ENCODE data around the gene KIF13A. TPM values are rescaled to one million over a fixed set of nuclear protein-coding genes. Genes with fewer than 3 reads are reported as not detected.

The KIF13A gene
- total and polyA plus RNA-seq, 2 experiments from 2014 or later: 39.1 to 96.9 TPM

GRCh38 chr6:17986656-17987446 is 584 bp downstream of the KIF13A start:
- TF ChIP-seq, protein P1, sequence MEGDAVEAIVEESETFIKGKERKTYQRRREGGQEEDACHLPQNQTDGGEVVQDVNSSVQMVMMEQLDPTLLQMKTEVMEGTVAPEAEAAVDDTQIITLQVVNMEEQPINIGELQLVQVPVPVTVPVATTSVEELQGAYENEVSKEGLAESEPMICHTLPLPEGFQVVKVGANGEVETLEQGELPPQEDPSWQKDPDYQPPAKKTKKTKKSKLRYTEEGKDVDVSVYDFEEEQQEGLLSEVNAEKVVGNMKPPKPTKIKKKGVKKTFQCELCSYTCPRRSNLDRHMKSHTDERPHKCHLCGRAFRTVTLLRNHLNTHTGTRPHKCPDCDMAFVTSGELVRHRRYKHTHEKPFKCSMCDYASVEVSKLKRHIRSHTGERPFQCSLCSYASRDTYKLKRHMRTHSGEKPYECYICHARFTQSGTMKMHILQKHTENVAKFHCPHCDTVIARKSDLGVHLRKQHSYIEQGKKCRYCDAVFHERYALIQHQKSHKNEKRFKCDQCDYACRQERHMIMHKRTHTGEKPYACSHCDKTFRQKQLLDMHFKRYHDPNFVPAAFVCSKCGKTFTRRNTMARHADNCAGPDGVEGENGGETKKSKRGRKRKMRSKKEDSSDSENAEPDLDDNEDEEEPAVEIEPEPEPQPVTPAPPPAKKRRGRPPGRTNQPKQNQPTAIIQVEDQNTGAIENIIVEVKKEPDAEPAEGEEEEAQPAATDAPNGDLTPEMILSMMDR (IDR thresholded peaks at IDR 0.05; ENCODE audit: low read depth, low read length): no peak
- peak overlapping the region; percentile 94 for H3K27ac ChIP-seq
- H3K9me3 ChIP-seq (ENCODE audit: low read depth): no peaks in the 10 kb centered on the region
- H3K4me3 ChIP-seq: peak overlapping the region; percentile 78
- H3K4me1 ChIP-seq (ENCODE audit: low read depth): peaks cover 17% of the 10 kb centered on the region
- H3K36me3 ChIP-seq: peaks cover 9% of the 10 kb centered on the region
- no peaks in the 10 kb centered on the region for H3K27me3 ChIP-seq
- peak; percentile 52 to 70 for DNase-seq (ENCODE audit: low read depth in 1 of 2, low spot score in 1 of 2)

- peak overlapping the region; percentile 94 for H3K27ac ChIP-seq
- peaks cover 14% of the 10 kb centered on the region for H3K36me3 ChIP-seq
- DNase-seq (ENCODE audit: low read depth in 1 of 2, low spot score in 1 of 2): no peak
- H3K4me3 ChIP-seq: peak overlapping the region; percentile 78
- H3K27me3 ChIP-seq: no peaks in the 10 kb centered on the region
- H3K9me3 ChIP-seq (ENCODE audit: low read depth): no peaks in the 10 kb centered on the region
- H3K4me1 ChIP-seq (ENCODE audit: low read depth): peaks cover 17% of the 10 kb centered on the region
- TF ChIP-seq, protein P1 (IDR thresholded peaks at IDR 0.05; ENCODE audit: low read depth, low read length): no peak
These were observed 1.3 kb downstream of the KIF13A start for GRCh38 chr6:17985934-17986655.

- peak overlapping the region; percentile 78 for H3K4me3 ChIP-seq
- DNase-seq (ENCODE audit: low read depth in 1 of 2, low spot score in 1 of 2): peak in 1 of 2 donors; percentile 53
- TF ChIP-seq, protein P1 (IDR thresholded peaks at IDR 0.05; ENCODE audit: low read depth, low read length): no peak
- peak overlapping the region; percentile 94 for H3K27ac ChIP-seq
- H3K27me3 ChIP-seq: no peaks in the 10 kb centered on the region
- H3K36me3 ChIP-seq: peaks cover 14% of the 10 kb centered on the region
- peaks cover 17% of the 10 kb centered on the region for H3K4me1 ChIP-seq (ENCODE audit: low read depth)
- no peaks in the 10 kb centered on the region for H3K9me3 ChIP-seq (ENCODE audit: low read depth)
These were observed 2.4 kb downstream of the KIF13A start for GRCh38 chr6:17984812-17985670.

DNA sequence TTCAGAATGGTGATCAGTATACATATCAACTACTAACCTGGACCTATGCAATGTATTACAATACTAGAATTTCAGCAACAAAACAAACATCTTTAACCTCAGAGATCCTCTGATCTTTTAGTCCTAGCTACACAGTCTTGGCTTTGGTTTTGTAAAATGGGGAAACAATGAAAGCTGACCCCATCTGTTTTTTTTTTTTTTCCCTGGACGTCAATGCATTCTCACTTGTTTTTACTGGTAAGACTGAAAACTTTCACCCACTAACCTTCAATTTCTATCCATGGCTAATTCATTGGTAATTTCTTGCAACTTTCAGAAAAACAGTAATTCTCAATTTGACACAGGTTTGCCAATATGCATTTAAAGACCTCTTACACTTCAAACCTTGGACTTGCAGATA is 3.0 kb downstream of the KIF13A start:
- Histone ChIP-seq H3K4me1 (ENCODE audit: low read depth) (peaks cover 17% of the 10 kb centered on the region), H3K27me3 (no peaks in the 10 kb centered on the region), H3K9me3 (ENCODE audit: low read depth) (no peaks in the 10 kb centered on the region), H3K27ac (peak overlapping the region; percentile 94), H3K4me3 (peak overlapping the region; percentile 78), H3K36me3 (peaks cover 14% of the 10 kb centered on the region)
- TF ChIP-seq, protein P1 (IDR thresholded peaks at IDR 0.05; ENCODE audit: low read depth, low read length): no peak
- no peak for DNase-seq (ENCODE audit: low read depth in 1 of 2, low spot score in 1 of 2)

GRCh38 chr6:17983730-17984129 is 3.7 kb downstream of the KIF13A start:
- H3K36me3 ChIP-seq: peaks cover 14% of the 10 kb centered on the region
- no peaks in the 10 kb centered on the region for H3K9me3 ChIP-seq (ENCODE audit: low read depth)
- H3K4me3 ChIP-seq: peak overlapping the region; percentile 78
- no peaks in the 10 kb centered on the region for H3K27me3 ChIP-seq
- DNase-seq (ENCODE audit: low read depth in 1 of 2, low spot score in 1 of 2): no peak
- H3K4me1 ChIP-seq (ENCODE audit: low read depth): peaks cover 17% of the 10 kb centered on the region
- peak overlapping the region; percentile 94 for H3K27ac ChIP-seq
- TF ChIP-seq, protein P1 (IDR thresholded peaks at IDR 0.05; ENCODE audit: low read depth, low read length): no peak
